HEK293 (cell line): ENCODE data around the gene PLXNA2.

Experiments
- CTCF ChIA-PET: fragments of 350-600 bp; formaldehyde crosslinking; extraction: SDS; loops from one replicate; lab custom pipeline; 2021; ENCODE audit warnings: antibody characterized with exemption; lab: Yijun Ruan, JAX
- POLR2A ChIA-PET: fragments of 300-600 bp; formaldehyde crosslinking; extraction: SDS; loops from one replicate; lab custom pipeline; 2020; ENCODE audit warnings: antibody characterized with exemption, inconsistent platforms; lab: Yijun Ruan, JAX
- H3K27ac ChIP-seq: fragments of 200-500 bp; sonication (Bioruptor generic); 2 replicates; pipeline ENCODE4 v1.5.1; 2014; ENCODE audit warnings: low read depth, low read length, control low read depth, inconsistent platforms; ENCODE audit errors: extremely low read depth
- H3K36me3 ChIP-seq, 2 experiments: fragments of 200-500 bp in 1 of 2; sonication (Bioruptor generic) in 1 of 2; 1 replicate in 1 of 2; 2 replicates in 1 of 2; pipeline ENCODE4 v1.5.1; 2014 to 2017; ENCODE audit warnings: inconsistent platforms in 2 of 2, low read length in 2 of 2; ENCODE audit not compliant: control insufficient read depth in 2 of 2, insufficient read depth in 1 of 2
- H3K4me1 ChIP-seq: fragments of 200-500 bp; sonication (Bioruptor generic); 2 replicates; pipeline ENCODE4 v1.5.1; 2014; ENCODE audit warnings: mild to moderate bottlenecking, low read length, inconsistent platforms; ENCODE audit not compliant: control insufficient read depth, insufficient read depth
- H3K4me3 ChIP-seq: 2 replicates; pipeline ENCODE4 v1.5.1; 2011; ENCODE audit warnings: low read depth, mild to moderate bottlenecking, control low read depth, low read length, moderate library complexity
- H3K9me3 ChIP-seq: fragments of 200-500 bp; sonication (Bioruptor generic); 2 replicates; pipeline ENCODE4 v1.5.1; 2014; ENCODE audit warnings: low read depth, low read length, inconsistent platforms; ENCODE audit not compliant: control insufficient read depth, insufficient read depth
- FEZF1 ChIP-seq: fragments of 450-650 bp; formaldehyde crosslinking; IDR thresholded peaks from 2 replicates; pipeline ENCODE4 v1.5.1; 2016; ENCODE audit warnings: missing biosample characterization, missing genetic modification characterization
- OVOL3 ChIP-seq: fragments of 450-650 bp; formaldehyde crosslinking; IDR thresholded peaks from 2 replicates; pipeline ENCODE4 v1.5.1; 2016; ENCODE audit warnings: missing biosample characterization, missing genetic modification characterization
- SALL2 ChIP-seq: fragments of 450-650 bp; formaldehyde crosslinking; IDR thresholded peaks from 2 replicates; pipeline ENCODE4 v1.5.0; 2017; ENCODE audit warnings: missing biosample characterization, mild to moderate bottlenecking, missing genetic modification characterization, borderline replicate concordance
- SP3 ChIP-seq: fragments of 450-650 bp; formaldehyde crosslinking; IDR thresholded peaks from 2 replicates; pipeline ENCODE4 v1.5.1; 2016; ENCODE audit warnings: missing biosample characterization, missing genetic modification characterization
- TCF7L2 ChIP-seq: IDR thresholded peaks from 2 replicates; pipeline ENCODE4 v1.6.1; 2011; ENCODE audit warnings: low read depth, mild to moderate bottlenecking, inconsistent platforms, low read length, moderate library complexity, borderline replicate concordance
- ZEB2 ChIP-seq: fragments of 450-650 bp; formaldehyde crosslinking; IDR thresholded peaks from 2 replicates; pipeline ENCODE4 v1.5.1; 2016; ENCODE audit warnings: missing biosample characterization, missing genetic modification characterization
- ZNF121 ChIP-seq: fragments of 450-650 bp; formaldehyde crosslinking; IDR thresholded peaks from 2 replicates; pipeline ENCODE4 v1.5.1; 2016; ENCODE audit warnings: missing biosample characterization, missing genetic modification characterization
- ZNF132 ChIP-seq: fragments of 450-650 bp; formaldehyde crosslinking; IDR thresholded peaks from 2 replicates; pipeline ENCODE4 v1.5.1; 2017; ENCODE audit warnings: missing biosample characterization, missing genetic modification characterization, borderline replicate concordance
- ZNF169 ChIP-seq: fragments of 450-650 bp; formaldehyde crosslinking; IDR thresholded peaks from 2 replicates; pipeline ENCODE4 v1.5.1; 2016; ENCODE audit warnings: missing biosample characterization, missing genetic modification characterization
- ZNF211 ChIP-seq: fragments of 450-650 bp; formaldehyde crosslinking; IDR thresholded peaks from 2 replicates; pipeline ENCODE4 v1.5.1; 2016; ENCODE audit warnings: low read depth, missing biosample characterization, missing genetic modification characterization
- ZNF423 ChIP-seq: fragments of 450-650 bp; formaldehyde crosslinking; IDR thresholded peaks from 2 replicates; pipeline ENCODE4 v1.5.1; 2016; ENCODE audit warnings: missing biosample characterization, missing genetic modification characterization
- ZNF777 ChIP-seq: fragments of 450-650 bp; formaldehyde crosslinking; IDR thresholded peaks from 2 replicates; pipeline ENCODE4 v1.5.1; 2017; ENCODE audit warnings: missing biosample characterization, missing genetic modification characterization, borderline replicate concordance
- ZNF785 ChIP-seq: fragments of 450-650 bp; formaldehyde crosslinking; IDR thresholded peaks from 2 replicates; pipeline ENCODE4 v1.5.1; 2016; ENCODE audit warnings: missing biosample characterization, missing genetic modification characterization
- ZXDB ChIP-seq: fragments of 450-650 bp; formaldehyde crosslinking; IDR thresholded peaks from 2 replicates; pipeline ENCODE4 v1.5.1; 2016; ENCODE audit warnings: missing biosample characterization, missing genetic modification characterization
- TF ChIP-seq, protein P1 (sequence below): fragments of 450-650 bp; formaldehyde crosslinking; IDR thresholded peaks from 2 replicates; pipeline ENCODE4 v1.5.1; 2016; ENCODE audit warnings: missing biosample characterization, missing genetic modification characterization, low read depth
- TF ChIP-seq, protein P2 (sequence below): fragments of 450-650 bp; formaldehyde crosslinking; conservative IDR thresholded peaks from 2 replicates; pipeline ENCODE4 v1.5.1; 2016; ENCODE audit warnings: low read depth, missing biosample characterization, missing genetic modification characterization
- TF ChIP-seq, protein P3 (sequence below): fragments of 450-650 bp; formaldehyde crosslinking; IDR thresholded peaks from 2 replicates; pipeline ENCODE4 v1.5.1; 2016; ENCODE audit warnings: missing biosample characterization, missing genetic modification characterization
- TF ChIP-seq, protein P4 (sequence below): fragments of 450-650 bp; formaldehyde crosslinking; IDR thresholded peaks from 2 replicates; pipeline ENCODE4 v1.5.1; 2016; ENCODE audit warnings: missing biosample characterization, missing genetic modification characterization

Gene PLXNA2

DNA sequence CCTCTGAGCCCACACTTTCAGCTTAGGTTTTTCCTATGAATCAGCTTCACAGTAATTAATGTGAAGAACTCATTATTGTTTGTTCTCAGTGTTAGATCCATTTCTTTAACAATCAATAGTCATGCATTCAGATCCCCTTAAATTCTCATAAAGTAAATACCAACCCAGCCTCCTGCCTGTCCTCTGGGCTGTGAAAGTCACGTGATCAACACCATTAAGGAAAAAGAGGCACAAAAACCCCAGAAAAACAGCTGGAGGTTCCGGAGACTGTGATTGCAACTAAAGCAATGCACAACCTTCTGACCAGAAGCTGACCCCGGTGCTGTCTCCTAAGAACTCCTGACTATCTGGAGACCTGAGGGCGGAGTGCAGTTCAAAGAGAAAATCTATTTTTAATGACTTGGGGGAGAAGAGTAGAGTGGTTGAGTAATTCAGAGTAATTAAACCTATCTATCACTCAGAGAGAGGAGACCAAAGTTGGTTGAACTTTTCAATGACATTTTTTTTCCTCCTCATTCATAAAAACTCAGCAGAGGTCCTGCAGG, 132.5 kb downstream of the PLXNA2 start:
- Histone ChIP-seq H3K4me3 (no peak overlapping the region), H3K9me3 (no peaks in the 10 kb centered on the region), H3K4me1 (no peaks in the 10 kb centered on the region), H3K36me3 (no peaks in the 10 kb centered on the region), H3K27ac (no peak overlapping the region)
- ChIA-PET POLR2A (no interaction called here), CTCF (interaction anchor here (0.7 to 7.6 kb wide), 4 partner anchors 17 to 127 kb away, joined by 3 to 46 read pairs (median 6); no protein-coding TSS in a partner anchor)
- peak; percentile 48; the same call in 1 of the 2 replicates for TF ChIP-seq TCF7L2
- TF ChIP-seq, protein P1, sequence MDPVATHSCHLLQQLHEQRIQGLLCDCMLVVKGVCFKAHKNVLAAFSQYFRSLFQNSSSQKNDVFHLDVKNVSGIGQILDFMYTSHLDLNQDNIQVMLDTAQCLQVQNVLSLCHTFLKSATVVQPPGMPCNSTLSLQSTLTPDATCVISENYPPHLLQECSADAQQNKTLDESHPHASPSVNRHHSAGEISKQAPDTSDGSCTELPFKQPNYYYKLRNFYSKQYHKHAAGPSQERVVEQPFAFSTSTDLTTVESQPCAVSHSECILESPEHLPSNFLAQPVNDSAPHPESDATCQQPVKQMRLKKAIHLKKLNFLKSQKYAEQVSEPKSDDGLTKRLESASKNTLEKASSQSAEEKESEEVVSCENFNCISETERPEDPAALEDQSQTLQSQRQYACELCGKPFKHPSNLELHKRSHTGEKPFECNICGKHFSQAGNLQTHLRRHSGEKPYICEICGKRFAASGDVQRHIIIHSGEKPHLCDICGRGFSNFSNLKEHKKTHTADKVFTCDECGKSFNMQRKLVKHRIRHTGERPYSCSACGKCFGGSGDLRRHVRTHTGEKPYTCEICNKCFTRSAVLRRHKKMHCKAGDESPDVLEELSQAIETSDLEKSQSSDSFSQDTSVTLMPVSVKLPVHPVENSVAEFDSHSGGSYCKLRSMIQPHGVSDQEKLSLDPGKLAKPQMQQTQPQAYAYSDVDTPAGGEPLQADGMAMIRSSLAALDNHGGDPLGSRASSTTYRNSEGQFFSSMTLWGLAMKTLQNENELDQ (tag by site-specific recombination), result no peak

DNA sequence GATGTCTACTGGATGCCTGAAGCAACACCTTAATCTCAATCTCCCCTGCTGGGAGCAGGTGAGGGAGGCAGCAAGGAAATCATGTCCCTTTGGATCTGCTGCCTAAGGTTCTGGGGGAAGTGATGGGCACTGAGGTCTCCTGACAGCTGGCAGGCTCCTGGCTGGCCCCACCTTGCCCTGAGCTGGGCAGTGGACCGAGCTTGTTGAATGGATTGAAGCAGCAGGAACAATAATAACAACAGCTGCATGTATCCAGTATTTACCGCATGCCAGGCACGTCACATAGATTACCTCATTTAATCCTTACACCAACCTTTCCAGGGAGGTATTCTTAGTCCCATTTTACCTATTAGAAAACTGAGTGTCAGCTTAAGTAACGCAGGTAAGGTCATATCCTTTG, 133.9 kb downstream of the PLXNA2 start:
- H3K9me3 ChIP-seq, result no peaks in the 10 kb centered on the region
- H3K36me3 ChIP-seq, result no peaks in the 10 kb centered on the region
- ChIA-PET POLR2A (interaction anchor here (1.0 kb wide), 1 partner anchor 11 kb away, joined by 3 read pairs; no protein-coding TSS in a partner anchor), CTCF (interaction anchor here (0.6 to 1.4 kb wide), 8 partner anchors 12 to 133 kb away, joined by 3 to 4 read pairs (median 3); no protein-coding TSS in a partner anchor)
- no peak overlapping the region for H3K4me3 ChIP-seq
- TF ChIP-seq ZNF423 (tag by site-specific recombination) (no peak), SALL2 (no peak), ZNF121 (tag by site-specific recombination) (no peak), ZNF169 (tag by site-specific recombination) (no peak), SP3 (tag by site-specific recombination) (no peak), ZNF132 (tag by site-specific recombination) (no peak), ZEB2 (tag by site-specific recombination) (no peak), ZNF777 (tag by site-specific recombination) (no peak)
- TF ChIP-seq, protein P2, sequence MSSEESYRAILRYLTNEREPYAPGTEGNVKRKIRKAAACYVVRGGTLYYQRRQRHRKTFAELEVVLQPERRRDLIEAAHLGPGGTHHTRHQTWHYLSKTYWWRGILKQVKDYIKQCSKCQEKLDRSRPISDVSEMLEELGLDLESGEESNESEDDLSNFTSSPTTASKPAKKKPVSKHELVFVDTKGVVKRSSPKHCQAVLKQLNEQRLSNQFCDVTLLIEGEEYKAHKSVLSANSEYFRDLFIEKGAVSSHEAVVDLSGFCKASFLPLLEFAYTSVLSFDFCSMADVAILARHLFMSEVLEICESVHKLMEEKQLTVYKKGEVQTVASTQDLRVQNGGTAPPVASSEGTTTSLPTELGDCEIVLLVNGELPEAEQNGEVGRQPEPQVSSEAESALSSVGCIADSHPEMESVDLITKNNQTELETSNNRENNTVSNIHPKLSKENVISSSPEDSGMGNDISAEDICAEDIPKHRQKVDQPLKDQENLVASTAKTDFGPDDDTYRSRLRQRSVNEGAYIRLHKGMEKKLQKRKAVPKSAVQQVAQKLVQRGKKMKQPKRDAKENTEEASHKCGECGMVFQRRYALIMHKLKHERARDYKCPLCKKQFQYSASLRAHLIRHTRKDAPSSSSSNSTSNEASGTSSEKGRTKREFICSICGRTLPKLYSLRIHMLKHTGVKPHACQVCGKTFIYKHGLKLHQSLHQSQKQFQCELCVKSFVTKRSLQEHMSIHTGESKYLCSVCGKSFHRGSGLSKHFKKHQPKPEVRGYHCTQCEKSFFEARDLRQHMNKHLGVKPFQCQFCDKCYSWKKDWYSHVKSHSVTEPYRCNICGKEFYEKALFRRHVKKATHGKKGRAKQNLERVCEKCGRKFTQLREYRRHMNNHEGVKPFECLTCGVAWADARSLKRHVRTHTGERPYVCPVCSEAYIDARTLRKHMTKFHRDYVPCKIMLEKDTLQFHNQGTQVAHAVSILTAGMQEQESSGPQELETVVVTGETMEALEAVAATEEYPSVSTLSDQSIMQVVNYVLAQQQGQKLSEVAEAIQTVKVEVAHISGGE (tag by site-specific recombination), result no peak
- no peaks in the 10 kb centered on the region for H3K4me1 ChIP-seq
- H3K27ac ChIP-seq, result no peak overlapping the region

DNA sequence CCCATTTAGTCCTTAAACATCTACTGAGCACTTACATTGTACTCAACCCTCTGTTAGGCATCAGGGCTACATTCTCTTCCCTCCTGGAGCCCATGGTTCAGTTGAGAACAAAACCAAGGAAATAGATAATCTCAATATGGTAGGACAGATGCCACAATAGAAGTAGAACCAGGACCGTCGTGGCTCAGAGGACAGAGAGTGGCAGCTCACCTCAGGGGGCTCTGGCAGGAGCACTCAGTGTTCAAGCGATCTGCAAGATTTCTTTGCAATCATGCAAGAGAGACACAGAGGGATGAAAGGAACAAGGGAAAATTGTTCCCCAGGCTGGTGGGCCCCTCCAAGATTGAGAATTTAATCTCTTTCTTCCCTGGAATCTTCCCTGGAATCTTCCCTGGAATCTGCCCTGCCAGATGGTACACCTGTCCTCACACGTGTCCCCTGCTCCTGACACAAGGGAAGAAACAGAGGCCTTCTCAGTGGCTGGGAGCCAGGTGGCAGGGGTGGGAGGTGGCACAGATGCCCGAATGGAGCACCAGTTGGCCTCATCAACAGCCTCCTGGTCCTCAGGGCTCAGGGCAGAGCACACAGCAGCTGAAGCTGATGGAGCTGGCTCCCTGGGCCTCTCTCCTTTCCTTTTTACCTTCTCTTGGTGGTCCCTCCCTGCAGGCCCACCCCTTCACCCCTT, 135.4 kb downstream of the PLXNA2 start:
- H3K27ac ChIP-seq, result no peak overlapping the region
- no peak overlapping the region for H3K4me3 ChIP-seq
- POLR2A ChIA-PET, result no interaction called here
- CTCF ChIA-PET, result interaction anchor here (0.6 to 1.0 kb wide), 2 partner anchors 51 to 130 kb away, joined by 3 read pairs; no protein-coding TSS in a partner anchor
- no peaks in the 10 kb centered on the region for H3K36me3 ChIP-seq
- H3K4me1 ChIP-seq, result no peaks in the 10 kb centered on the region
- H3K9me3 ChIP-seq, result no peaks in the 10 kb centered on the region
- TF ChIP-seq OVOL3 (tag by site-specific recombination) (no peak), ZNF785 (tag by site-specific recombination) (no peak), ZXDB (tag by site-specific recombination) (no peak), FEZF1 (no peak), ZNF132 (tag by site-specific recombination) (no peak), ZNF211 (tag by site-specific recombination) (no peak)
- TF ChIP-seq, protein P3, sequence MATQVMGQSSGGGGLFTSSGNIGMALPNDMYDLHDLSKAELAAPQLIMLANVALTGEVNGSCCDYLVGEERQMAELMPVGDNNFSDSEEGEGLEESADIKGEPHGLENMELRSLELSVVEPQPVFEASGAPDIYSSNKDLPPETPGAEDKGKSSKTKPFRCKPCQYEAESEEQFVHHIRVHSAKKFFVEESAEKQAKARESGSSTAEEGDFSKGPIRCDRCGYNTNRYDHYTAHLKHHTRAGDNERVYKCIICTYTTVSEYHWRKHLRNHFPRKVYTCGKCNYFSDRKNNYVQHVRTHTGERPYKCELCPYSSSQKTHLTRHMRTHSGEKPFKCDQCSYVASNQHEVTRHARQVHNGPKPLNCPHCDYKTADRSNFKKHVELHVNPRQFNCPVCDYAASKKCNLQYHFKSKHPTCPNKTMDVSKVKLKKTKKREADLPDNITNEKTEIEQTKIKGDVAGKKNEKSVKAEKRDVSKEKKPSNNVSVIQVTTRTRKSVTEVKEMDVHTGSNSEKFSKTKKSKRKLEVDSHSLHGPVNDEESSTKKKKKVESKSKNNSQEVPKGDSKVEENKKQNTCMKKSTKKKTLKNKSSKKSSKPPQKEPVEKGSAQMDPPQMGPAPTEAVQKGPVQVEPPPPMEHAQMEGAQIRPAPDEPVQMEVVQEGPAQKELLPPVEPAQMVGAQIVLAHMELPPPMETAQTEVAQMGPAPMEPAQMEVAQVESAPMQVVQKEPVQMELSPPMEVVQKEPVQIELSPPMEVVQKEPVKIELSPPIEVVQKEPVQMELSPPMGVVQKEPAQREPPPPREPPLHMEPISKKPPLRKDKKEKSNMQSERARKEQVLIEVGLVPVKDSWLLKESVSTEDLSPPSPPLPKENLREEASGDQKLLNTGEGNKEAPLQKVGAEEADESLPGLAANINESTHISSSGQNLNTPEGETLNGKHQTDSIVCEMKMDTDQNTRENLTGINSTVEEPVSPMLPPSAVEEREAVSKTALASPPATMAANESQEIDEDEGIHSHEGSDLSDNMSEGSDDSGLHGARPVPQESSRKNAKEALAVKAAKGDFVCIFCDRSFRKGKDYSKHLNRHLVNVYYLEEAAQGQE (tag by site-specific recombination), result no peak
- TF ChIP-seq, protein P4, sequence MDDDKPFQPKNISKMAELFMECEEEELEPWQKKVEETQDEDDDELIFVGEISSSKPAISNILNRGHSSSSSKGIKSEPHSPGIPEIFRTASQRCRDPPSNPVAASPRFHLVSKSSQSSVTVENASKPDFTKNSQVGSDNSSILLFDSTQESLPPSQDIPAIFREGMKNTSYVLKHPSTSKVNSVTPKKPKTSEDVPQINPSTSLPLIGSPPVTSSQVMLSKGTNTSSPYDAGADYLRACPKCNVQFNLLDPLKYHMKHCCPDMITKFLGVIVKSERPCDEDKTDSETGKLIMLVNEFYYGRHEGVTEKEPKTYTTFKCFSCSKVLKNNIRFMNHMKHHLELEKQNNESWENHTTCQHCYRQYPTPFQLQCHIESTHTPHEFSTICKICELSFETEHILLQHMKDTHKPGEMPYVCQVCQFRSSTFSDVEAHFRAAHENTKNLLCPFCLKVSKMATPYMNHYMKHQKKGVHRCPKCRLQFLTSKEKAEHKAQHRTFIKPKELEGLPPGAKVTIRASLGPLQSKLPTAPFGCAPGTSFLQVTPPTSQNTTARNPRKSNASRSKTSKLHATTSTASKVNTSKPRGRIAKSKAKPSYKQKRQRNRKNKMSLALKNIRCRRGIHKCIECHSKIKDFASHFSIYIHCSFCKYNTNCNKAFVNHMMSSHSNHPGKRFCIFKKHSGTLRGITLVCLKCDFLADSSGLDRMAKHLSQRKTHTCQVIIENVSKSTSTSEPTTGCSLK (tag by site-specific recombination), result no peak
